GM21367 (cell line): ENCODE results near the gene ARNT2.

Experiments used
- ATAC-seq: cut with Tn5 transposase; IDR thresholded peaks from one replicate; pipeline ENCODE4 v1.9.1; 2021; ENCODE audit not compliant: unreplicated experiment

Gene ARNT2

GRCh38 chr15:80441041-80441440, 36.9 kb downstream of the ARNT2 start:
- no peak for ATAC-seq

- no peak for ATAC-seq
Measured at GRCh38 chr15:80441714-80442113, 37.5 kb downstream of the ARNT2 start.

GRCh38 chr15:80442728-80443403, 38.7 kb downstream of the ARNT2 start:
- no peak for ATAC-seq

GRCh38 chr15:80444680-80445251, 40.6 kb downstream of the ARNT2 start:
- no peak for ATAC-seq

- ATAC-seq, result no peak
Measured at GRCh38 chr15:80445300-80446041, 41.3 kb downstream of the ARNT2 start.

GRCh38 chr15:80447077-80447476, 42.9 kb downstream of the ARNT2 start:
- no peak for ATAC-seq

- ATAC-seq, result no peak
Measured at GRCh38 chr15:80449825-80450224, 45.6 kb downstream of the ARNT2 start.

- ATAC-seq, result no peak
Measured at GRCh38 chr15:80450811-80451321, 46.7 kb downstream of the ARNT2 start.

- no peak for ATAC-seq
Measured at GRCh38 chr15:80452166-80452565, 48.0 kb downstream of the ARNT2 start.

- ATAC-seq, result no peak
Measured at GRCh38 chr15:80455051-80455648, 51.0 kb downstream of the ARNT2 start.

GRCh38 chr15:80455668-80456442, 51.7 kb downstream of the ARNT2 start:
- ATAC-seq, result peak; percentile 70

- ATAC-seq, result no peak
Measured at GRCh38 chr15:80456517-80457492, 52.6 kb downstream of the ARNT2 start.

GRCh38 chr15:80457896-80458295, 53.7 kb downstream of the ARNT2 start:
- no peak for ATAC-seq

GRCh38 chr15:80458580-80458979, 54.4 kb downstream of the ARNT2 start:
- ATAC-seq, result no peak

GRCh38 chr15:80459380-80459779, 55.2 kb downstream of the ARNT2 start:
- ATAC-seq, result no peak

- no peak for ATAC-seq
Measured at GRCh38 chr15:80459818-80460217, 55.6 kb downstream of the ARNT2 start.

GRCh38 chr15:80461356-80462095, 57.3 kb downstream of the ARNT2 start:
- no peak for ATAC-seq

- ATAC-seq, result no peak
Measured at GRCh38 chr15:80462111-80462510, 57.9 kb downstream of the ARNT2 start.
